H9 (cell line): ENCODE measurements around the gene SF3A2. TPM values are rescaled to one million over a fixed set of nuclear protein-coding genes. Genes with fewer than 3 reads are reported as not detected.

Source experiments
- DNase-seq: peaks from one replicate; pipeline ENCODE4 v3.0.0-alpha.2; 2017
- H2AFZ ChIP-seq: one replicate; pipeline ENCODE4 v1.6.1; 2013; ENCODE audit warnings: mild to moderate bottlenecking, low read length, control low read depth, moderate library complexity
- H2AK5ac ChIP-seq: 2 replicates; pipeline ENCODE4 v1.6.1; 2013; ENCODE audit warnings: low read length, control low read depth, mixed read lengths; ENCODE audit not compliant: insufficient read length
- H2BK120ac ChIP-seq: one replicate; pipeline ENCODE4 v1.6.1; 2013; ENCODE audit warnings: low read depth, mild to moderate bottlenecking, low read length, control low read depth, inconsistent platforms; ENCODE audit not compliant: poor library complexity, severe bottlenecking
- H2BK12ac ChIP-seq: 2 replicates; pipeline ENCODE4 v1.6.1; 2013; ENCODE audit warnings: low read length, control low read depth, mixed read lengths, low read depth; ENCODE audit not compliant: insufficient read length
- H2BK15ac ChIP-seq: 2 replicates; pipeline ENCODE4 v1.6.1; 2013; ENCODE audit warnings: low read depth, low read length, control low read depth
- H2BK20ac ChIP-seq: one replicate; pipeline ENCODE4 v1.6.1; 2013; ENCODE audit warnings: low read depth, mild to moderate bottlenecking, low read length, control low read depth, inconsistent platforms; ENCODE audit not compliant: poor library complexity, severe bottlenecking
- H2BK5ac ChIP-seq: 2 replicates; pipeline ENCODE4 v1.6.1; 2013; ENCODE audit warnings: low read length, control low read depth, mixed read lengths; ENCODE audit not compliant: insufficient read length
- H3K14ac ChIP-seq: 2 replicates; pipeline ENCODE4 v1.6.1; 2013; ENCODE audit warnings: low read length, control low read depth; ENCODE audit not compliant: insufficient read depth
- H3K18ac ChIP-seq: 2 replicates; pipeline ENCODE4 v1.6.1; 2013; ENCODE audit warnings: low read depth, mild to moderate bottlenecking, mixed read lengths, low read length, control low read depth; ENCODE audit not compliant: insufficient read length
- H3K23ac ChIP-seq: 2 replicates; pipeline ENCODE4 v1.6.1; 2013; ENCODE audit warnings: low read length, control low read depth, mixed read lengths, low read depth; ENCODE audit not compliant: insufficient read length
- H3K23me2 ChIP-seq: 2 replicates; pipeline ENCODE4 v1.6.1; 2013; ENCODE audit warnings: low read depth, mild to moderate bottlenecking, mixed read lengths, low read length, control low read depth; ENCODE audit not compliant: insufficient read length, poor library complexity, severe bottlenecking
- H3K27ac ChIP-seq: 2 replicates; pipeline ENCODE4 v1.5.1; 2013; ENCODE audit warnings: low read length, control low read depth, mixed read lengths, low read depth; ENCODE audit not compliant: insufficient read length
- H3K27me3 ChIP-seq: 2 replicates; pipeline ENCODE4 v1.6.1; 2013; ENCODE audit warnings: low read length, control low read depth, inconsistent platforms; ENCODE audit not compliant: insufficient read depth
- H3K4ac ChIP-seq: 2 replicates; pipeline ENCODE4 v1.6.1; 2013; ENCODE audit warnings: low read depth, mild to moderate bottlenecking, control low read depth, inconsistent platforms, low read length, moderate library complexity
- H3K4me1 ChIP-seq: 2 replicates; pipeline ENCODE4 v1.6.1; 2013; ENCODE audit warnings: low read length, control low read depth, inconsistent platforms; ENCODE audit not compliant: insufficient read depth
- H3K4me2 ChIP-seq: 2 replicates; pipeline ENCODE4 v1.6.1; 2013; ENCODE audit warnings: low read length, control low read depth, mixed read lengths; ENCODE audit not compliant: insufficient read length, insufficient read depth
- H3K56ac ChIP-seq: 2 replicates; pipeline ENCODE4 v1.6.1; 2013; ENCODE audit warnings: low read depth, mild to moderate bottlenecking, mixed read lengths, low read length, control low read depth; ENCODE audit not compliant: insufficient read length
- H3K79me1 ChIP-seq: 2 replicates; pipeline ENCODE4 v1.6.1; 2013; ENCODE audit warnings: low read depth, mild to moderate bottlenecking, moderate library complexity, low read length, control low read depth, inconsistent platforms; ENCODE audit not compliant: insufficient read depth, poor library complexity, severe bottlenecking
- H3K79me2 ChIP-seq: 2 replicates; pipeline ENCODE4 v1.6.1; 2013; ENCODE audit warnings: low read length, control low read depth, inconsistent platforms; ENCODE audit not compliant: insufficient read depth
- H3K9ac ChIP-seq: 2 replicates; pipeline ENCODE4 v1.6.1; 2013; ENCODE audit warnings: low read length, control low read depth, mixed read lengths; ENCODE audit not compliant: insufficient read length; ENCODE audit errors: extremely low read depth
- H3K9me3 ChIP-seq: one replicate; pipeline ENCODE4 v1.6.1; 2013; ENCODE audit warnings: low read depth, low read length, inconsistent platforms; ENCODE audit not compliant: control insufficient read depth
- H3T11ph ChIP-seq: one replicate; pipeline ENCODE4 v1.6.1; 2013; ENCODE audit warnings: mild to moderate bottlenecking, low read length, control low read depth, inconsistent platforms
- H4K20me1 ChIP-seq: one replicate; pipeline ENCODE4 v1.6.1; 2013; ENCODE audit not compliant: control insufficient read depth, insufficient read length, insufficient read depth
- H4K5ac ChIP-seq: 2 replicates; pipeline ENCODE4 v1.6.1; 2013; ENCODE audit warnings: low read depth, mild to moderate bottlenecking, mixed read lengths, low read length, control low read depth; ENCODE audit not compliant: insufficient read length
- H4K8ac ChIP-seq: replicated peaks from 2 replicates; pipeline ENCODE4 v1.6.1; 2013; ENCODE audit warnings: low read length, control low read depth, mixed read lengths, low read depth; ENCODE audit not compliant: insufficient read length
- H4K91ac ChIP-seq: 2 replicates; pipeline ENCODE4 v1.6.1; 2013; ENCODE audit warnings: low read depth, mild to moderate bottlenecking, moderate library complexity, mixed read lengths, low read length, control low read depth; ENCODE audit not compliant: insufficient read length
- H3K27ac Mint-ChIP-seq, 3 experiments: 2 replicates in 2 of 3; 3 replicates in 1 of 3; pipeline ENCODE4 v1.8.0; 2020 to 2021; ENCODE audit warnings: mixed read lengths in 3 of 3, mild to moderate bottlenecking in 1 of 3, moderate library complexity in 1 of 3
- H3K27me3 Mint-ChIP-seq: 2 replicates; pipeline ENCODE4 v1.8.0; 2021; ENCODE audit warnings: low read depth, mild to moderate bottlenecking, moderate library complexity, mixed read lengths
- H3K36me3 Mint-ChIP-seq, 3 experiments: 2 replicates in 2 of 3; 3 replicates in 1 of 3; pipeline ENCODE4 v1.8.0; 2020 to 2021; ENCODE audit warnings: low read depth in 3 of 3, mixed read lengths in 3 of 3; ENCODE audit not compliant: insufficient read depth in 1 of 3
- H3K4me1 Mint-ChIP-seq, 2 experiments: 2 replicates each; pipeline ENCODE4 v1.8.0; 2020; ENCODE audit warnings: mixed read lengths in 2 of 2
- H3K4me3 Mint-ChIP-seq, 2 experiments: 2 replicates in 1 of 2; 3 replicates in 1 of 2; pipeline ENCODE4 v1.8.0; 2020 to 2021; ENCODE audit warnings: mild to moderate bottlenecking in 2 of 2, mixed read lengths in 2 of 2, moderate library complexity in 1 of 2
- H3K9me3 Mint-ChIP-seq, 2 experiments: 2 replicates in 1 of 2; 3 replicates in 1 of 2; pipeline ENCODE4 v1.8.0; 2020; ENCODE audit warnings: mild to moderate bottlenecking in 2 of 2, mixed read lengths in 2 of 2, moderate library complexity in 1 of 2
- WGBS: extraction: QIAGEN DNeasy Blood & Tissue Kit; methylation state at CpG from one replicate; pipeline ENCODE4 v1.1.7; 2013; ENCODE audit warnings: missing lambda C conversion rate, low lambda C conversion rate, mixed read lengths; ENCODE audit not compliant: insufficient read length; ENCODE audit errors: extremely low coverage; 5-methylcytosine and 5-hydroxymethylcytosine counted together
- total RNA-seq: library from RNA; stranded (reverse); gene quantifications from 2 replicates; pipeline ENCODE4 v1.2.1, GENCODE V29; 2021
- TF ChIP-seq, protein P1 (sequence below): fragments of 200-600 bp; sonication (generic); conservative IDR thresholded peaks from 3 replicates; pipeline ENCODE4 v1.8.0; 2021; ENCODE audit warnings: antibody characterized with exemption, mild to moderate bottlenecking

Gene SF3A2
- total RNA-seq, 1 experiment from 2014 or later: 166 TPM

DNA sequence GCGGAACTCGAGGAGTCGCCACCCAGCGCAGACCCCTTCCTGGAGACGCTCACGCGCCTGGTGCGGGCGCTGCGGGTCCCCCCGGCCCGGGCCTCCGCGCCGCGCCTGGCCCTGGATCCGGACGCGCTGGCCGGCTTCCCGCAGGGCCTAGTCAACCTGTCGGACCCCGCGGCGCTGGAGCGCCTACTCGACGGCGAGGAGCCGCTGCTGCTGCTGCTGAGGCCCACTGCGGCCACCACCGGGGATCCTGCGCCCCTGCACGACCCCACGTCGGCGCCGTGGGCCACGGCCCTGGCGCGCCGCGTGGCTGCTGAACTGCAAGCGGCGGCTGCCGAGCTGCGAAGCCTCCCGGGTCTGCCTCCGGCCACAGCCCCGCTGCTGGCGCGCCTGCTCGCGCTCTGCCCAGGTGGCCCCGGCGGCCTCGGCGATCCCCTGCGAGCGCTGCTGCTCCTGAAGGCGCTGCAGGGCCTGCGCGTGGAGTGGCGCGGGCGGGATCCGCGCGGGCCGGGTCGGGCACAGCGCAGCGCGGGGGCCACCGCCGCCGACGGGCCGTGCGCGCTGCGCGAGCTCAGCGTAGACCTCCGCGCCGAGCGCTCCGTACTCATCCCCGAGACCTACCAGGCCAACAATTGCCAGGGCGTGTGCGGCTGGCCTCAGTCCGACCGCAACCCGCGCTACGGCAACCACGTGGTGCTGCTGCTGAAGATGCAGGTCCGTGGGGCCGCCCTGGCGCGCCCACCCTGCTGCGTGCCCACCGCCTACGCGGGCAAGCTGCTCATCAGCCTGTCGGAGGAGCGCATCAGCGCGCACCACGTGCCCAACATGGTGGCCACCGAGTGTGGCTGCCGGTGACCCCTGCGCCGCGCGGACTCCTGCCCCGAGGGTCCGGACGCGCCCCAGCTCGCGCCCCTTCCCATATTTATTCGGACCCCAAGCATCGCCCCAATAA lies 14.8 kb downstream of the SF3A2 start:
- H3K18ac ChIP-seq: no peak overlapping the region
- no peak overlapping the region for H3K23ac ChIP-seq
- no CpG with 5 or more reads among the region's 125 CpGs for WGBS
- no peak overlapping the region; the same call in 1 of the 2 replicates for H3K14ac ChIP-seq
- H2AK5ac ChIP-seq: no peak overlapping the region
- no peaks in the 10 kb centered on the region; the same call in 1 of the 2 replicates for H3K27me3 ChIP-seq
- TF ChIP-seq, protein P1, sequence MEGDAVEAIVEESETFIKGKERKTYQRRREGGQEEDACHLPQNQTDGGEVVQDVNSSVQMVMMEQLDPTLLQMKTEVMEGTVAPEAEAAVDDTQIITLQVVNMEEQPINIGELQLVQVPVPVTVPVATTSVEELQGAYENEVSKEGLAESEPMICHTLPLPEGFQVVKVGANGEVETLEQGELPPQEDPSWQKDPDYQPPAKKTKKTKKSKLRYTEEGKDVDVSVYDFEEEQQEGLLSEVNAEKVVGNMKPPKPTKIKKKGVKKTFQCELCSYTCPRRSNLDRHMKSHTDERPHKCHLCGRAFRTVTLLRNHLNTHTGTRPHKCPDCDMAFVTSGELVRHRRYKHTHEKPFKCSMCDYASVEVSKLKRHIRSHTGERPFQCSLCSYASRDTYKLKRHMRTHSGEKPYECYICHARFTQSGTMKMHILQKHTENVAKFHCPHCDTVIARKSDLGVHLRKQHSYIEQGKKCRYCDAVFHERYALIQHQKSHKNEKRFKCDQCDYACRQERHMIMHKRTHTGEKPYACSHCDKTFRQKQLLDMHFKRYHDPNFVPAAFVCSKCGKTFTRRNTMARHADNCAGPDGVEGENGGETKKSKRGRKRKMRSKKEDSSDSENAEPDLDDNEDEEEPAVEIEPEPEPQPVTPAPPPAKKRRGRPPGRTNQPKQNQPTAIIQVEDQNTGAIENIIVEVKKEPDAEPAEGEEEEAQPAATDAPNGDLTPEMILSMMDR: no peak
- H3K27ac ChIP-seq: no peak overlapping the region
- H3K9me3 Mint-ChIP-seq: no peaks in the 10 kb centered on the region
- peaks cover 0 to 10% (median 0%) of the 10 kb centered on the region in 3 experiments; a peak in 3 of 7 replicates for H3K36me3 Mint-ChIP-seq
- peaks cover 11% of the 10 kb centered on the region for H3K27me3 Mint-ChIP-seq
- H2BK120ac ChIP-seq: no peak overlapping the region
- H3K27ac Mint-ChIP-seq: no peak overlapping the region
- no peak overlapping the region for H4K5ac ChIP-seq
- no peak overlapping the region for H3K4me3 Mint-ChIP-seq
- H3K4ac ChIP-seq: no peak overlapping the region
- no peaks in the 10 kb centered on the region for H4K20me1 ChIP-seq
- H3K4me1 Mint-ChIP-seq: peaks cover 4% of the 10 kb centered on the region in 2 experiments
- H3K23me2 ChIP-seq: peaks cover 10% of the 10 kb centered on the region
- no peak overlapping the region for H2BK20ac ChIP-seq
- DNase-seq: no peak
- no peaks in the 10 kb centered on the region for H3K79me2 ChIP-seq
- H3K79me1 ChIP-seq: no peaks in the 10 kb centered on the region
- no peak overlapping the region for H4K8ac ChIP-seq
- no peaks in the 10 kb centered on the region for H3K4me1 ChIP-seq
- no peak overlapping the region for H3T11ph ChIP-seq
- H3K9ac ChIP-seq: no peak overlapping the region
- H3K56ac ChIP-seq: no peak overlapping the region
- no peak overlapping the region for H2AFZ ChIP-seq
- H3K4me2 ChIP-seq: no peak overlapping the region
- H3K9me3 ChIP-seq: no peaks in the 10 kb centered on the region
- no peak overlapping the region for H4K91ac ChIP-seq
- no peak overlapping the region for H2BK12ac ChIP-seq
- H2BK5ac ChIP-seq: no peak overlapping the region
- no peak overlapping the region for H2BK15ac ChIP-seq
